Medulla oblongata (tissue), 1 donor: ENCODE measurements around the gene GPATCH8.
"Not testable (repeated sequence)": the region's sequence is repeated elsewhere in the genome, so short reads cannot be mapped to it uniquely, and the experiment has no call there.

ENCODE experiments used
- DNase-seq: peaks from one replicate; pipeline ENCODE4 v3.0.0-alpha.2; 2015; ENCODE audit errors: extremely low spot score

GPATCH8 gene

DNA sequence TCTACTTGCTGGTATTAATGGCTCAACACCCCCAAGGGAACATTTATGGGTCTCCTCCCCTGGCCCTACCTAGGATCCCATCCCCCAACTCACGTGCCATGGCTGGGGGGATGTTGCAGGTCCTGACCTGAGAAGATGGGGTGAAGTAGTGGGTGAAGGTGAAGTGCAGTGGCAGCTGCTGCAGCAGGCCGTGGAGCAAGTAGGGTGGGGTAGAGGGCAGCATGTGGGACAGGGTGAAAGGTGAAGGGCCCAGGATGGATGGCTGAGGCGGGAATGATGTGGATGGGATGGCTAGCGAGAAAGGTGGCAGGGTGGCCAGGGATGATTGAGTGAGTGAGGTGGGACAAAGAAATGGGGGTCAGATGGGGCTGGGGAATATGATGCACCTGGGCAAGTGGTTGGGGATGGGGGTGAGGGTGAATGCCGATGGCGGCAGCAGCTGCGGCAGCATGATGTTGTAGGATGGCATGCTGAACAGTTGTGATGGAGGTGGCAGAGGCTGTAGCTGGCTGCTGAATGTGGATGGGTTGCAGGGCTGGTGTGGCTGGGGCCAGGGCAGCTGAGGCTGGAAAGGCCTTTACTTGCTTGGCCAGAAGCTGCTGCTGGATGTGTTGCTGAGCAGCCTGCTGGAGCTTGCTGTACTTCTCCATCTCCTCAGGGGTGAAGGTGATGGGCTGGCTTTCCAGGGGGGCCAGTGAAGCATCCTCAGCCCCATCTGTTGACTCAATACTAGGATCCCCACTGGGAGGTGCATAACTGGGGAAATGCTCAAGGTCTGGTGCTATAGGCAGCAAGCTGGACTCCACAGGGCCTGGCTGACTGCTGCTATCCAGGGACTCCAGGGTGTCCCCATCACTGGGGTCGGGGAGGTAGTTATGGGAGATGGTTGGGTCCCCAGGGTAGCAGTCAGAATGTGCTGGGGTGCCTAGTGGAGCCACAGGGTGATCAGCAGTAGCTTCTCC lies 105.4 kb downstream of the GPATCH8 start:
- no peak for DNase-seq

GRCh38 chr17:44396946-44397345 lies 106.3 kb downstream of the GPATCH8 start:
- DNase-seq, result no peak

- DNase-seq, result no peak
Observed at GRCh38 chr17:44394833-44395232, 108.4 kb downstream of the GPATCH8 start.

DNA sequence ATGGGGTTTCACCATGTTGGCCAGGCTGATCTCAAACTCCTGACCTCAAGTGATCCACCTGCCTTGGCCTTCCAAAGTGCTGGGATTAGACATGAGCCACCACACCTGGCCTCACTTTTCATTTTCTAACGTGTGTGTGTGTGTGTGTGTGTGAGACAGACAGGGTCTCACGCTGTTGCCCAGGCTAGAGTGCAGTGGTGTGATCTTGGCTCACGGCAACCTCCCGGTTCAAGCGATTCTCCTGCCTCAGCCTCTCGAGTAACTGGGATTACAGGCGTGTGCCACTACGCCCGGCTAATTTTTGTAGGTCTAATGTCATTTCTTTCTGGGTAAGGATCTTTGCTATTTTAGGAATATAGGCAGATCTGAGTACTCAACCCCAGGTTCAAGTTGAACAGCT lies 109.1 kb downstream of the GPATCH8 start:
- not testable (repeated sequence) for DNase-seq

- DNase-seq, result no peak
Observed at GRCh38 chr17:44390250-44390870, 112.8 kb downstream of the GPATCH8 start.

DNA sequence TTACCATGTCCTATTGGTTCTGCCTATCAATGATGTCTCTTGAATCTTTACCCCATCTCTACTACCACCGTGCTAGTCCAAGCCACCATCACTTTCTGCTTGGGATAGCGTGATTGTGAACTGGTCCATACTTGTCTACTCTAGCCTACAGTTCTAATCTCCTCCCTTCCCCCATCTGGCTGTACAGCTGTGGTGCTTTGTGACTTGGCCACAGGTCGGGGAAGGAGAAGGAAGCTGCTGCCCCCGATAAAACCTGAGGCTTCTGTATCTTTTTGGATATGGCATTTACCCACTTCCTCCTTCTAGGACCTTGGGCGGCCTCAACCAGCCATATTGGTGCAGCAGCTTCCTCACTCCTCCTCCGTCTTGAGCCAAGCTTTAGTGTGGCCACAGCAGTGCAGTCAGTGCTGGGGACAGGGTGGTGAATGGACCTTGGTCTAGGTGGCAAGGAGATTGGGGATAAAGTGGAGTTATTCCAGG lies 113.4 kb downstream of the GPATCH8 start:
- DNase-seq, result no peak

GRCh38 chr17:44389281-44389680 lies 113.9 kb downstream of the GPATCH8 start, which contains the start of gene ITGA2B:
ITGA2B (minus strand) TSS chr17:44389649; CDS start chr17:44389473, 176 bp downstream.
- no peak for DNase-seq

DNA sequence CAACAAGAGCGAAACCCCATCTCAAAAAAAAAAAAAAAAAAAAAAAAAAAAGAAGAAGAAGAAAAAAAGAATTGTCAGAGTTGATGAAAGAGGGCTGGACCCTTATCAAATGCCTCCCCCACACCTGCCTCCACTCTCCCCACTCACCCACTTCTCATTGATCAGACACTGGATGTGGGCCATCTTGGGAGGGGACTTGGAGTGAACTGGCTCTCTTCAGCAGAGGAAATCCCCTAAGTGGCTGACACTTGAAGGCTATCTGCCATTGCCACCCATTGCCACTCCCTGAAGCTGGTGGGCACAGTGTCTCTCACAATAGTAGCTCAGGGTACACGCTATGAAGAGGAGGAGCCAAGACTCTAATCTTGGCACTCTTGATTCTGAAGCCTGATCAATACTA lies 115.4 kb downstream of the GPATCH8 start:
- DNase-seq, result no peak

DNA sequence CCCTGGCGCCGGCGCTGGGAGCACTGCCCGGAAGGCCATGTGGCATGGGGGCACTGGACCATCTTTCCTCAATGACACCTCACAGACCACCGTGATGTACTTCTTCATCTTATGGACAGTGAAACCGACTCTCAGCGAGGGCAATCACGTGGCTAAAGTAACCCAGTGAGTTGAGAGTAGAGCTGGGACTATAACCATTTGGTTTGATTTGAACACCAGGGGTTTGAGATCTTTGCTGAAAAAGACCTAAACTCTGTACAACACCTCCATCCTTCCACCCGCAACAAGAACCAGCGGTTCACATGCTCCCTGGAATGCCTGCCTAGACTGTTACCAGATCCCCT lies 117.1 kb downstream of the GPATCH8 start:
- no peak for DNase-seq

GRCh38 chr17:44385287-44386181 lies 117.7 kb downstream of the GPATCH8 start:
- peak; percentile 39 for DNase-seq

- no peak for DNase-seq
Observed at GRCh38 chr17:44384823-44385286, 118.4 kb downstream of the GPATCH8 start.

DNA sequence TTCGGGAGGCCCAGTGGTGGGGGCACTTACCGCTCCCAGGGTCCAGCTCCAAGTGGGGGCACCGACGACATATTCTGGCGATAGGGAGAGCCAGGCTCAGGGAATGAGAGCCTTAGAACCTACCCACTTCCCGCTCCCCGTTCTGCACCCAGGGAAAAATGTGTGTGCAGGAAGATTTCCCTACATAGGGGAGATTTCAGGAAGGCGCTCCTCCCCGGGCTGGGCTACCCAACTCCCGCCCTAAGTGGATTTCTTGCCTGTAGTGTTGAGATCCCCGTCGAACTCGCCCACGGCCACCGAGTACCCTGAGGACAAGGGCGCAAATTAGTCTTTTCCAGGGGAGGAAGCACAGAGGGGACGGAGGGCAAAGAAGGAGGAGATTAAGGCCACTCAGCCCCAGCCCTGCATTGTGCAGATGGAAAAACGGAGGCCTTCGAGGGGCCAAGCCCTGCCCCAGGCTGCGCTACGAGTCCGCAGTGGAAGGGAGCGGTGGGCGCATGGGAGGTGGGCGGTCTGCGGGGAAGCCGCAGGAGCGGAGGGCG lies 118.9 kb downstream of the GPATCH8 start:
- DNase-seq, result no peak

DNA sequence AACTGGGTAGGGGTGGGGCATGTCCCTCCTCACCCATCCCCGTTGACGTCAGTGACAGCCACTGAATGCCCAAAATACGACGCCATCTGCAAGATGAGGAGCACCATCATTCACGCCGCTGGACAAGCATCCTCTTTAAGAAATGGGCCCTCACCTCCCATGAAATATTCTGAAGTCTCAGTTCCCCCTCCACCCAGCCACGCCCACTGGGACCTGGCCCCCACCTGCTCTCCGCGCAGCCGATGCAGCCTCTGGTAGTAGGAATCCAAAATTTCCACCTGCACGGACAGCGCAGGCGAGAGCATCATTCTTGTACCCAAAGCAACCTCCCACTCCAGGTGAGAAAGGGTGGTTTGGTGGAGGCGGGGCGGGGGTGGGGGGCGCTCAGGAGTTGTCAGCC lies 119.3 kb downstream of the GPATCH8 start:
- DNase-seq, result no peak

DNA sequence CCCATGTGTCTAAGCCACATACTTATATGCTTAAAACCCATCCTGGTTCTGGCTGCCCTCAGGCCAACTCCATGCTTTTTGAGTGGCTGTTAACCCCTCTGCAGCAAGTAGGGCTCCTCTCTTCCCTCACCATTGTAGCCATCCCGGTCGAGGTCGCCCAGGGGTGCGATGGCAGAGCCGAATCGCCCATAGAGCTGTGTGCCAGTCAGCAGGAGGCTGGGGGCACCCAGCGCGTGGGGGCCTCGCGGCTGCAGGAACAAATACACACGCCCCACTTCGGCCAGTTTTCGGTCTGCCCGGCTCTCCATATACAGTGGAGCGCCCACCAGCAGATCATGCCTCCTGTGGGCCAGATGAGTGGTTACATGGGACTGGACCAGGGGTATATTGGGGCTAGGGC lies 119.8 kb downstream of the GPATCH8 start:
- no peak for DNase-seq

DNA sequence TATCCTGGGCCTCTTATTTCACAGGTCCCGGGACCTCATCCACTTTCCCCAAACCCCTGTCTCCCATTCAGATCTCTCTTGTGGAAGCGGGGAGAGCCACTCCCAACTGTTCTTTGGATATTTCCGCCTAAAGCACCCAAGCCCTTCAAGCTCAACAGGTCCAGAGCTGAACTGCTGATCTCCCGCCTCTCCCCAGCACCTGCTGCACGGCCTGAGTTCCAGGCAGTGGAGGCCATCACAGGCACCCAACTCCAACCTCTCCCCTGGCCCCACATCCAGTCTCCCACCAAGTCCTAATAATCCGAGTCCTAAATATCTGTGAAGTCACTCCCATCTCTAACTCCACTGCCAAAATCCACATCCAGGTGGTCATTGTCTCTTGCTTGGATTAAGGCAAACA lies 120.3 kb downstream of the GPATCH8 start:
- no peak for DNase-seq

DNA sequence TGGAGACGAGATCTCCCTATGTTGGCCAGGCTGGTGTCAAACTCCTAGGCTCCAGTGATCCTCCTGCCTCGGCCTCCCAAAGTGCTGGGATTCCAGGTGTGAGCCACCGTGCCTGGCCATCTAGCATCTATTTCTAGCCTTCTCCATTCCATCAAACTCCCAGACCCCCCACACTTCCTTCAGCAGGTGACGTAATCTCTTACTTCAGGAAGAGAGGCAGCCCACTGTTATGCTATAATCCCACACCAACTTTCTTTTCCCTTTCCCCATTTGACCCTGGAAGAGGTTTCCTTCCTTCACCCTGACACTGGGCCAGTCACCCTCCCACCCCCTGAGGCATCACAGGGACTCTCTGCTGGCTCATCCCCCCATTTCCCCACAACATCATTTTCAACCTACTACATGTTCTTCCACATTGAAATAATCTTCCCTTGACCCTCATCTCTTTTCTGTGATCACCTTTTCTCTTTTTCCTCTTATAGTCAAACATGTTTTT lies 121.3 kb downstream of the GPATCH8 start:
- DNase-seq, result no peak

GRCh38 chr17:44380767-44381166 lies 122.4 kb downstream of the GPATCH8 start:
- no peak for DNase-seq

- DNase-seq, result no peak
Observed at GRCh38 chr17:44379887-44380286, 123.3 kb downstream of the GPATCH8 start.

DNA sequence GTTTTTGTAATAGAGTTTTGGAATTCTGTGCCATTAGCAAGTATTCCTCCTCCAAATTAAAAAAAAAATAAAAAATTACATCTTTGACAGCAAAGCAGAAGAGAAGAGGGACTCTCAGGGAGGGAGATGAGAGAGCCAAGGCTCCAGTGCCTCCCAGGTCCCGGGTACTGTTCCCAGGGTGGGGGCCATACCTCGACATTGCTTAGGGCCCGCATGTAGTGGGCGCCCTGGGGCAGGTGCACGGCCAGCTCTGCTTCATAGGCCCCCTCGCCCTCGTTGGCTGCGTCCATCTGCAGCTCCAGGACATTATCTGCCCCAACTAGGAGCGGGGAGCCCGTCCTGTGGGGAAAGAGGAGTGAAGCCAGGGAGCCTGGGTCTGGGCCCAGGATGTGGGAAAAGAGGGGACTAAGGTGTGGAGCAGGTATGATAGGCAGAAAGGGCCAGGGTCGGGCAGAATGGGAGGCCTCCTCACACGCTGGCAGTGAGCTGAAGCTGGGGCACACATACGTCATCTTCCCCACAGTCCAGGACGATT lies 125.0 kb downstream of the GPATCH8 start:
- no peak for DNase-seq

DNA sequence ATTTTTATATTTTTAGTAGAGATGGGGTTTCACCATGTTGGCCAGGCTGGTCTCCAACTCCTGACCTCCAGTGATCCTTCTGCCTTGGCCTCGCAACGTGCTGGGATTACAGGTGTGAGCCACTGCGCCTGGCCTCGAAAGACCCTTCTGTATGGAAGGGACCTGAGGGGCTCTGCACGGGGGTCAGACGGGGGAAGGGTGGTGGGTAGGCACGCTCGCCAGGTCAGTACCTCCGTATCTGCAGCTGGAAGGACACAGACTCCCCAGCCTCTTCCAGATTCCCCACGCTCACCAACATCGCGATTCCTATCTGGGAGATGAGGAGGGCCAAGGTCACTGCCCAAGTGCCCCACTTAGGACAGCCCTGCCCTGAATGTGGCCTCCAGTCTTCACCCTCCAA lies 126.4 kb downstream of the GPATCH8 start:
- no peak for DNase-seq

- DNase-seq, result peak; percentile 28
Observed at GRCh38 chr17:44376124-44376523, 127.1 kb downstream of the GPATCH8 start.
